Left ventricle myocardium inferior (tissue), 1 donor: ENCODE data around the gene PDE6A. TPM values are rescaled to one million over a fixed set of nuclear protein-coding genes. Genes with fewer than 3 reads are reported as not detected.

Source experiments
- DNase-seq: peaks from one replicate; pipeline ENCODE4 v3.0.0-alpha.2; 2020
- H3K27ac ChIP-seq: fragments of 200-600 bp; replicated peaks from 2 replicates; pipeline ENCODE4 v1.8.0; 2021
- H3K27me3 ChIP-seq: fragments of 200-600 bp; 2 replicates; pipeline ENCODE4 v1.8.0; 2021; ENCODE audit warnings: low read depth
- H3K36me3 ChIP-seq: fragments of 200-600 bp; 2 replicates; pipeline ENCODE4 v1.8.0; 2021
- H3K4me1 ChIP-seq: fragments of 200-600 bp; 2 replicates; pipeline ENCODE4 v1.8.0; 2021
- H3K4me3 ChIP-seq: fragments of 200-600 bp; 2 replicates; pipeline ENCODE4 v1.8.0; 2021; ENCODE audit warnings: mild to moderate bottlenecking, moderate library complexity
- H3K9me3 ChIP-seq: fragments of 200-600 bp; replicated peaks from 2 replicates; pipeline ENCODE4 v1.8.0; 2021
- intact Hi-C: fragments of 100-400 bp; cut with micrococcal nuclease; formaldehyde crosslinking; loops from one replicate; pipeline ENCODE4 v1.11.0; 2022
- total RNA-seq: library from RNA; stranded (reverse); fragmentation: NEBNext Ultra II Directional; extraction: Animal tissue kit (Norgen Biotek cat#: 25700); gene quantifications from one replicate; pipeline ENCODE4 v1.2.1, GENCODE V29; 2021
- TF ChIP-seq, protein P1 (sequence below): fragments of 200-600 bp; IDR thresholded peaks from 2 replicates; pipeline ENCODE4 v1.8.0; 2021; ENCODE audit warnings: antibody characterized with exemption, mild to moderate bottlenecking, borderline replicate concordance
- donor health status: DM: no; HTN: yes; CAD: no; lungs with severe emphysema.

The PDE6A gene
- total RNA-seq, 1 donor from 2014 or later: 0.22 TPM

DNA sequence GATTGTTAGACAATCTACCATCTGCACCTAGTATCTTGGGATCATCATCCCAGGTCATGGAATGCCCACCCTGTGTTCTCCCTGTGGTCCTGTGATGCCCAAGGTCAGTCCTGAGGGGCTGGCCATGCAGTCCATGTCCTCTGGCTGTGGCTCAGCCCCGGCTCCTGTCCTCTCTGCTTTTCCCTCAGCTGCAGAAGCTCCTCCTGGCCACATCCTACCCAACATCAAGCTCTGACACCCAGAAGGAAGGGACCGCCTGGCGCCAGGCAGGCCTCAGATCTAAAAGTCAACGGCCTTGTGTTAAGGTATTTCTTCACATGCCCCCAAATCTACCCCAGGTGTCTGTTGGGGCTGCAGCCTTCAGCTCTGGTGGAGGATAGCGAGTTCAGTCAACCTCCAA lies 114.0 kb downstream of the PDE6A start:
- Histone ChIP-seq H3K27me3 (no peaks in the 10 kb centered on the region), H3K36me3 (peaks cover 62% of the 10 kb centered on the region), H3K4me3 (no peak overlapping the region), H3K4me1 (peaks cover 69% of the 10 kb centered on the region), H3K27ac (peak overlapping the region; percentile 28), H3K9me3 (no peaks in the 10 kb centered on the region)
- TF ChIP-seq, protein P1, sequence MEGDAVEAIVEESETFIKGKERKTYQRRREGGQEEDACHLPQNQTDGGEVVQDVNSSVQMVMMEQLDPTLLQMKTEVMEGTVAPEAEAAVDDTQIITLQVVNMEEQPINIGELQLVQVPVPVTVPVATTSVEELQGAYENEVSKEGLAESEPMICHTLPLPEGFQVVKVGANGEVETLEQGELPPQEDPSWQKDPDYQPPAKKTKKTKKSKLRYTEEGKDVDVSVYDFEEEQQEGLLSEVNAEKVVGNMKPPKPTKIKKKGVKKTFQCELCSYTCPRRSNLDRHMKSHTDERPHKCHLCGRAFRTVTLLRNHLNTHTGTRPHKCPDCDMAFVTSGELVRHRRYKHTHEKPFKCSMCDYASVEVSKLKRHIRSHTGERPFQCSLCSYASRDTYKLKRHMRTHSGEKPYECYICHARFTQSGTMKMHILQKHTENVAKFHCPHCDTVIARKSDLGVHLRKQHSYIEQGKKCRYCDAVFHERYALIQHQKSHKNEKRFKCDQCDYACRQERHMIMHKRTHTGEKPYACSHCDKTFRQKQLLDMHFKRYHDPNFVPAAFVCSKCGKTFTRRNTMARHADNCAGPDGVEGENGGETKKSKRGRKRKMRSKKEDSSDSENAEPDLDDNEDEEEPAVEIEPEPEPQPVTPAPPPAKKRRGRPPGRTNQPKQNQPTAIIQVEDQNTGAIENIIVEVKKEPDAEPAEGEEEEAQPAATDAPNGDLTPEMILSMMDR: no peak
- DNase-seq: no peak
- intact Hi-C loops: loop anchor here (10.0 kb wide), 2 partner anchors 134 to 164 kb away; partner anchors contain the start of gene SLC26A2

DNA sequence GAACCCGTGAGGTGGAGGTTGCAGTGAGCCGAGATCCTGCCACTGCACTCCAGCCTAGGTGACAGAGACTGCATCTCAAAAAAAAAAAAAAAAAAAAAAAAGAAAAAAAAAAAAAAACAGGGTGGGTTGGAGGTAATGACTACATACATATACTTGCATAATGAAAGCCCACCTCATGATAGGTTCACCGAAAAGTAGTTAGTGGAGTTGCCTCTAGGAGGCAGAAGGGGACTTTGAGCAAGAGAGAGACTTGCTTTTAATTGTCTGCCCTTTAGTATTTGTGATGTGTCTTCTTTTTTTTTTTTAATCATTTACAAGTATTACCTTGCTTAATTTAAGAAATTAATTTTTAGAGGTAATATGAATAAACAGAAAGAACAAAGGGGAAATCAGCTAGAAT lies 114.6 kb downstream of the PDE6A start:
- intact Hi-C loops: loop anchor here (2.0 to 10.0 kb wide), 4 partner anchors 135 to 193 kb away; partner anchors contain the start of gene SLC26A2
- Histone ChIP-seq H3K4me1 (peaks cover 69% of the 10 kb centered on the region), H3K36me3 (peaks cover 59% of the 10 kb centered on the region), H3K27me3 (no peaks in the 10 kb centered on the region), H3K27ac (peak overlapping the region; percentile 88), H3K9me3 (no peaks in the 10 kb centered on the region), H3K4me3 (no peak overlapping the region)
- TF ChIP-seq, protein P1: peak; percentile 33
- DNase-seq: no peak

DNA sequence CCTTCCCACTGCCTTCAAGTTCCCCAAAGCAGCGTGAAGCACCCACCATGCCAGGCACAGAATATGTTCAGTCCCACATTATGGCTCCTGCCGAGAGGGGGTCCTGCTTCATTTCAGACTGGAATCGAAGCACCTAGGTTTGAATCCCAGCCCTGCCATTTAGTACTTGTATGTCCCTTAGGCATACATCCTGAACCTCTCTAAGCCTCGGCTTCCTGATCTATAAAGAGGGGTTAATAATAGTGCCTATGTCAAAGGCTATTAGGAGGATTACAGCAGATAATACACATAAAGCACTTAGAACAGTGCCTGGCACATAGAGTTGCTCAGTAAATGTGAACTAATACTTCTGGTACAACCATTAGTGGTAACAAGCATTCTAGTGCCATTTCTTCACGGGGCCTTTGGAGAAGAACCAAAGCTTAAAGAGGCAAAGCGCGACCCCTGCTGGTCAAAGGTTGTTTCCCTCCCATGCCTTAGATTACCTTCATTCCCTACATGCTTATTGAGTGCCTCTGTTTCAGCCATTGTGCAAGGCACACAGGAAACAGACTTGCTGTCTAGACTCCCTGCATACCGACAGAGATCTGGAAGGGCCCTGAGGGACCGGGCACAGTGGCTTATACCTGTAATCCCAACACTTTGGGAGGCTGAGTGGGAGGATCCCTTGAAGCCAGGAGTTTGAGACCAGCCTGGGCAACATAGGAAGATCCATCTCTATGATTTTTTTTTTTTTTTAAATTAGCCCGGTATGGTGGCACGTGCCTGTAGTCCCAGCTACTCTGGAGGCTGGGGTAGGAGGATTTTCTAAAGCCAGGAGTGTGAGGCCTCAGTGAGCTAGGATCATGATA lies 116.2 kb downstream of the PDE6A start:
- no peaks in the 10 kb centered on the region for H3K27me3 ChIP-seq
- H3K4me1 ChIP-seq: peaks cover 76% of the 10 kb centered on the region
- H3K9me3 ChIP-seq: no peaks in the 10 kb centered on the region
- TF ChIP-seq, protein P1: peak; percentile 88
- peak; percentile 87 for DNase-seq
- intact Hi-C loops: loop anchor here (2.0 to 5.0 kb wide), 2 partner anchors 162 to 191 kb away; no protein-coding TSS in a partner anchor
- H3K4me3 ChIP-seq: no peak overlapping the region
- H3K27ac ChIP-seq: peak overlapping the region; percentile 88
- H3K36me3 ChIP-seq: peaks cover 43% of the 10 kb centered on the region

GRCh38 chr5:149827546-149827945 lies 117.0 kb downstream of the PDE6A start:
- Histone ChIP-seq H3K36me3 (peaks cover 35% of the 10 kb centered on the region), H3K27me3 (no peaks in the 10 kb centered on the region), H3K27ac (peak overlapping the region; percentile 88), H3K4me3 (no peak overlapping the region), H3K4me1 (peaks cover 84% of the 10 kb centered on the region), H3K9me3 (no peaks in the 10 kb centered on the region)
- intact Hi-C loops: loop anchor here (5.0 kb wide), 1 partner anchor 190 kb away; no protein-coding TSS in a partner anchor
- no peak for DNase-seq
- TF ChIP-seq, protein P1: no peak

DNA sequence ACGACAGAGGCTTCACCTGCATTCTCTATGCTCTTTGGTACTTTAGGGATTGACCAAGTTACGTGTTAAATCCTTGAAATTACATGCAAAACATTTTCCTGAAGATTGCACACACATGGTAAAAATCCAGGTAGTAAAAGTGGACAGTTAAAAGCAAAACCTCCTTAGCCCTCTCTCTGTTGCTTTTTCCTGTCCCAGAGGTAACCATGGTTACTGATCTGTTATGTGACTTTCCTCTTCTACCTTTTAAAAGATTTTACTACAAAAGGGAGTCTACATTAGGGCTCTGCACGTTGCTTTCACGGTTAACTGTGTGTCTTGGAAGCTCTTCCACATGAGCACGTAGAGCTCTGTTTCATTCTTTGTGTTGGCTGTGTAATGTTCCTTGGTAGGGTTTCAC lies 117.5 kb downstream of the PDE6A start:
- no peaks in the 10 kb centered on the region for H3K27me3 ChIP-seq
- H3K4me3 ChIP-seq: no peak overlapping the region
- intact Hi-C loops: loop anchor here (5.0 kb wide), 1 partner anchor 190 kb away; no protein-coding TSS in a partner anchor
- H3K9me3 ChIP-seq: no peaks in the 10 kb centered on the region
- H3K27ac ChIP-seq: peak overlapping the region; percentile 88
- H3K36me3 ChIP-seq: peaks cover 30% of the 10 kb centered on the region
- no peak for DNase-seq
- peaks cover 89% of the 10 kb centered on the region for H3K4me1 ChIP-seq
- TF ChIP-seq, protein P1: no peak
